ENCODE data around the gene FAM240B.

FAM240B gene

DNA sequence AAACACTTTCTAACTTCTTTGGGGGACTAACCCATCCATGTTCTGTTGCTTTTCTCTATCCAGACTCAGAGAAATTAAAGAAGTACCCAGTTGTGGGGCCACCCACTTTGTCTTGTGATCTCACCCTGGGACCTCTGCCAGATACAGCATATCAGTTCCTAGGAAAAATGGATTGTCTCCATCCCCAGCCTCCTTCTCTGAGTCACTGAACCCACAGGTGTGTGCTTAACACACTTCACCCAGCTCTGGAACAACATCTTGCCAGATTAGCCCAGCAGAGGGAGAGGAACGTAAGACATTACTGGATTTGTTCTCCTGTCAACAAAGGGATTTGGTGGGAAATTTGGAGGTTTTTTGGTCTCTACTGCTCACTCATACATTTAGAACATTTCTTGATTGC, 19.2 kb downstream of the FAM240B start:
- no peak for DNase-seq (ENCODE audit: low read depth)

DNA sequence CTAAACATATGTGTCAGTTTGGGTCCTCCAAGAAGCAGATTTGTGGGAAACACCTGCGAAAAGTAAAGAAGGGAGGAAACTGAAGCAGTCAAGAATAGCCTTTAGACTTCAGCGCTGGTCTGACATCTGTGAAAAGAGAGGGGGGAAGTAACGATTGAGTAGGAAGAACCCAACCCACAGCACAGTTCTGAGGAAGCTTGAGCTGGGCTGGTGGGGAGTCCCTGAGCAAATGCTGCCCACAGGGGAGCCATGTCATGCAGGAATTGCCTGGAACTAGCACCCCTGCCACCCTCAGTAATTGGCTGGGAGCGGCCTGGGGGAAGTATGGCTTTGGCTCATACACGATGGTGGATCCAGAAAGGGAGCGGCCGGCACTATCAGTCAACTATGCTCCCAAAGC, 20.6 kb downstream of the FAM240B start:
- no peak for DNase-seq (ENCODE audit: low read depth)

DNA sequence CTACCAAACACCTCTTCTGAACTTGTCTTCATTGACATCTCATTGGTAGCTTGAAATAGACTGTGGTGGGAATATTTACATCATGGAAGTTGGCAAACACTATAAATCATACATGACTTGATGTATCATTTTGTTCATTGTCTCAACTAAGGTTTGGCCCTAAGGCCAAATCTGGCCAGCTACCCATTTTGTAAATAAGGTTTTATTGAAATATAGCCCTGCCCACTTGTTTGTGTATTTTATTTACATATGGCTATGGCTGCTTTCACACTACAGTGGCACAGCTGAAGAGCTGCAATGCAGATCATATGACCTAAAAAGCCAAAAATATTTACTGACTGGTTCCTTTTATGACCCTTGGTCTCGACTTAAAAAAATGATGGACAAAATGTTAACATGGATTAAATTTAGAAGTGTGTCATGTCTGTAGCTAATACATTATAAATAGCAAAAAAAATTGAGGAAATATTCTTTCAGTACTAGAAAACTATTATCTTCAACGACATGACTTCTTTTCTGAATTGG, 22.1 kb downstream of the FAM240B start:
- no peak for DNase-seq (ENCODE audit: low read depth)

DNA sequence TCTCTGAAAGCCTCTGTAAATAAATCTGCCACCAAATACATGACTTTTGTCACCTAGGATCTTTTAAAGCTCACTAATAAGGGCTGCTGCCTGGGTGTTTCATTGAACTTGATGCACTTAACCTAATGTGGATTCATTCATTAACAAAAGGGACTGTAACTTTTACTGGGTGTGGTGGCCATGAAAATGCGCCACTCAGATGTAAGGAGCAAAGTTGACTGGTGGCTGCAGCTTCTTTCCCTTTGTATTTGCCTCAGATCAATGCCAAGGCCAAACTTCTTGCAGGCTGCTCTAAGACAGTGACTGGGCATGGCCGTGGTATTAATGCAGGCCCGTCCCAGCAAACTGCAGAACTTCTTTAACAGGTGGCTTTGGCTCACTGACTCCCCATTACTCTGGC, 22.9 kb downstream of the FAM240B start:
- DNase-seq (ENCODE audit: low read depth) = no peak

- no peak for DNase-seq (ENCODE audit: low read depth)
These were observed 25.3 kb downstream of the FAM240B start for GRCh38 chr9:38694676-38695075.

GRCh38 chr9:38692707-38693106, 27.2 kb downstream of the FAM240B start:
- no peak for DNase-seq (ENCODE audit: low read depth)

GRCh38 chr9:38690574-38690973, 29.4 kb downstream of the FAM240B start:
- no peak for DNase-seq (ENCODE audit: low read depth)

DNA sequence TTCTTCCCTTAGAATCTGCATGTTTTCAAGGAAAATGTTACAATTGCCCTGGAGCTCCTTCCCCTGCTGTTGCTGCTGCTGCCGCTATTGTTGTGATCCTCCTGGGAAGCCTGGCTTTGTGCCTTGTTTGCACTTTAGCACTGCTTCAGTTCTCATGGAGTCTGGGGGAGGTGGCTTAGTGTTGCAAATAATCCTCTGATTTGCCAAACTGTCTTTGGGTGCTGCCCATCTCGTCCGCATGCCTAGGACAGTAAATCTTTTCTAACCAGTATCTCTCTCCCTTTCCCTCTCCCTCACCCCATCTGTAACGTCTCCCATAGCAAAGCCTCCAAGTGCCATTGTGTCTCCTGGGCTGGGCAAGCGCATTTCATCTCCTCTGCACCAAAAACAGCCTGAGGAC, 30.3 kb downstream of the FAM240B start:
- DNase-seq (ENCODE audit: low read depth) = no peak

- DNase-seq (ENCODE audit: low read depth) = no peak
These were observed 31.9 kb downstream of the FAM240B start for GRCh38 chr9:38687992-38688391.

GRCh38 chr9:38687389-38687842, 32.5 kb downstream of the FAM240B start:
- DNase-seq (ENCODE audit: low read depth) = no peak

- no peak for DNase-seq (ENCODE audit: low read depth)
These were observed 33.0 kb downstream of the FAM240B start for GRCh38 chr9:38686933-38687332.

- no peak for DNase-seq (ENCODE audit: low read depth)
These were observed 34.4 kb downstream of the FAM240B start for GRCh38 chr9:38685535-38685934.

- DNase-seq (ENCODE audit: low read depth) = no peak
These were observed 36.6 kb downstream of the FAM240B start for GRCh38 chr9:38683336-38683735.

GRCh38 chr9:38682713-38683112, 37.2 kb downstream of the FAM240B start:
- no peak for DNase-seq (ENCODE audit: low read depth)

GRCh38 chr9:38681747-38682227, 38.1 kb downstream of the FAM240B start:
- DNase-seq (ENCODE audit: low read depth) = no peak

GRCh38 chr9:38680837-38681445, 39.0 kb downstream of the FAM240B start:
- DNase-seq (ENCODE audit: low read depth) = no peak

- no peak for DNase-seq (ENCODE audit: low read depth)
These were observed 42.2 kb downstream of the FAM240B start for GRCh38 chr9:38677660-38678303.

DNA sequence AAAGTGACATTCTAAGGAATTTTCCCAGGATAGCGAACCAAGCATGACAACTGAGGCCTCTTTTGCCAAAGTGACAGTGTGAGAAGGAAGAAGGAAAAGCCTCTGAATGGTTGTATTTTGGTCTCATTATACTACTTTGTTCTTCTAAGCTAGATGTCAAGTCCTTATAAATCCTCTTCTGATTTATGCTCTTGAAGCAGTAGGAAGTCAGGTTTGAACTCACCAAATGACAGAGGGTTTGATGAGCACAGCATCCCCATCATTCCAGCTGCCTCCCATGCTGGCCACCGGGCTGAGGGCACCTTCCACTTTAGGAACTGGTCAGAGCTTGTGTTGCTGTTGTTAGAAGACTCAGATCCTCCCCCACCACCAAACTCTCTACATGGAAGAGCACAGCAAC, 44.1 kb downstream of the FAM240B start:
- no peak for DNase-seq (ENCODE audit: low read depth)

DNA sequence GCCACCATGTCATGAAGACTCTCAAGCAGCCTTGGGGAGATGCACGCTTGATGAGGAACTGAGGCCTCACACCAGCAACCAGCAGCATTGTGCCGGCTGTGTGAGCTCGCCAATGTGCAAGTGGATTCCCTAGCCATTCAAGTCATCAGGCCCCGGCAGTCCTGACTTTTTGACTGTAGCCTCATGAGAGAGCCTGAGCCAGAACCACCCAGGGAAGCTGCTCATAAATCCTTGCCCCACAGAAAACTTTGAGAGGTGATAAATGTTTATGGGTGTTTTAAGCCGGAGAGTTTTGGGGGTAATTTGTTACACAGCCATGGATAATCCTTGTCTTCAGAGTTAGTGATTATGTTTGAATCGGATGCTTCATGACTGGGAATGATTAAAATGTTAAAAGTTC, 44.7 kb downstream of the FAM240B start:
- DNase-seq (ENCODE audit: low read depth) = no peak

GRCh38 chr9:38673399-38674193, 46.3 kb downstream of the FAM240B start:
- no peak for DNase-seq (ENCODE audit: low read depth)

GRCh38 chr9:38671748-38672147, 48.2 kb downstream of the FAM240B start:
- no peak for DNase-seq (ENCODE audit: low read depth)

GRCh38 chr9:38671372-38671731, 48.6 kb downstream of the FAM240B start:
- DNase-seq (ENCODE audit: low read depth) = no peak
